HG03159 (cell line): ENCODE results near the gene KRTCAP3.
A peak's percentile ranks its signal among the peaks of the same experiment; 100 is the strongest.
"Not testable (repeated sequence)": the region's sequence is repeated elsewhere in the genome, so short reads cannot be mapped to it uniquely, and the experiment has no call there.

Source experiments
- ATAC-seq: cut with Tn5 transposase; IDR thresholded peaks from one replicate; pipeline ENCODE4 v1.9.1; 2021; ENCODE audit warnings: mild to moderate bottlenecking, moderate library complexity; ENCODE audit not compliant: unreplicated experiment

The KRTCAP3 gene

GRCh38 chr2:27441958-27442919, at the start of gene KRTCAP3:
TSS of gene KRTCAP3 (plus strand) at chr2:27442381. CDS start at chr2:27442413, 32 bp downstream.
- ATAC-seq, result no peak

DNA sequence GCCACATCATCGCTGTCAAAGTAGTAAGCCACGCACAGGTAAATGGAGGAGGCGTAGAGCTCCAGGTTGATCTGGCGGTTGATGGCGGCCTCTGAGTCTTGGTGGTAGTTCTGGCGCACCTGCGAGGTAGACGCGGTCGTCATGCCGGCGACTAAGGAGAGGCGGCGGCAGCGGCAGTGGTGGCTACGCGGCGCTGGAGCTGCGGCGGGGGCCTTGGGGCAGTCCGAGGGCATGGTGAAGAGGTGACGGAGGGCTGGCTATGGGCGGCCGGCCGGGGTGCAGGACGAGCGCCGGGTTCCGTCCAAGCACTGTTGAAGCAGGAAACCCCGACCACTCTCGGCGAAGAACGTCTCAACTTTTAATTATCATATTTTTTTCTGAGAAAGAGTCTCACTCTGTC, 49.0 kb upstream of the KRTCAP3 start:
- ATAC-seq, result no peak

GRCh38 chr2:27398962-27399361, 43.2 kb upstream of the KRTCAP3 start:
- no peak for ATAC-seq

GRCh38 chr2:27400348-27401135, 41.6 kb upstream of the KRTCAP3 start:
- ATAC-seq, result no peak

DNA sequence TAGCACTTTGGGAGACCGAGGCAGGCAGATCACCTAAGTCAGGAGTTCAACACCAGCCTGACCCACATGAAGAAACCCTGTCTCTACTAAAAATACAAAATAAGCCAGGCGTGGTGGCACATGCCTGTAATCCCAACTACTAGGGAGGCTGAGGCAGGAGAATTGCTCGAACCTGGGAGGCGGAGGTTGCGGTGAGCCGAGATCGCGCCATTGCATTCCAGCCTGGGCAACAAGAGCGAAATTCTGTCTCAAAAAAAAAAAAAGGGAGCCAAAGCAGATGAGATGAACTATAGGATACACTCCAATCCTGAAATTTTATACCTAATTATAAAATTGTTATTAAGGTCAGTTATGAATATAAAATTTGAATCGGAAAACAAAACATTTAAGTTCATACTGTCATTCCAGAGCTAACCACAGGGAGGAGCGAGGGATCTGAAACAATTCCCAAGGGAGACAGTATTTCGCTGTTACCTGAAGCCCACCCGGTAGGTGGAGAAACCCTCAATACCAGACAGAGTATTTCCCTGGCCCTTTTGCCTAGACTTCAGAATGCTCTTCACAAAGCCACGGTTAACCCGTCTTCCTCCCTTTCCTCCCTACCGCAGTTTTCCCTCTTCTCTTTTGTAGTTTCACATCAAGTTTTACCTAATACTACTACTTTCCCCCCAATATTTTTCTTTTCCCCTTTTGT, 34.2 kb upstream of the KRTCAP3 start:
- ATAC-seq, result no peak

DNA sequence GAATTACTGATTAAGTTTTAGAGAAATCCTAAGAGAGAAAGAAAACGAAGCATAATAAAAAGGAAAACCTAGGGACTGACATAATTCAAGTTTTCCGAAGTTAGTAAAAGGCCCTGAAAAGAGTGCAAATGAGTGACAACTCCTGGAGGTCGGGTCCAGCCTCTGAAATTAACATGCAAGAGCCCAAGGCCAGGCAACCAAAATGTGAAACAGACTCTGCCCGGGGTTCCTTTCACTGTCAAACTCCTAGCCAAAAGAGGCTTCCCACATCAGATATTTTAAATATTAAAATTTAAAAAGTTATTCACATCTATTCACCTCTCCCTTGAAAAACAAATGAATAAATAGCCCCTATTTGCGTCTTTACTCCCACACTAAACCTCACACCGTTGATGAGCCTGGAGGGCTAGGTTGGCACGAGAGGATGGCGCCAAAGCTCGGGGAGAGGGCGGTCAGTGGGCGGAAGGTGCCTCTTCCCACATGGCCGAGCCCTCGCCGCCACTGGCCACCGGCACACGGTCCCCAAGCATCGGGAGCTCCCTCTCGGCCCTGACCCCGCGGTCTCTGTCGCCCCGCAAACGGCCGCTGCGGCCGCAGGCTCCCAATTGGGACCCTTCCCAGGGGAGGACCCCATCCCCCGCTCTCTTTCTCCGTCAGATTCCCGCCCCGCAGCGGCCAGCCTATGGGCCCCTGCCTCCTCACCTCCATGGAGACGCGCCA, 33.4 kb upstream of the KRTCAP3 start:
- ATAC-seq, result peak; percentile 25

DNA sequence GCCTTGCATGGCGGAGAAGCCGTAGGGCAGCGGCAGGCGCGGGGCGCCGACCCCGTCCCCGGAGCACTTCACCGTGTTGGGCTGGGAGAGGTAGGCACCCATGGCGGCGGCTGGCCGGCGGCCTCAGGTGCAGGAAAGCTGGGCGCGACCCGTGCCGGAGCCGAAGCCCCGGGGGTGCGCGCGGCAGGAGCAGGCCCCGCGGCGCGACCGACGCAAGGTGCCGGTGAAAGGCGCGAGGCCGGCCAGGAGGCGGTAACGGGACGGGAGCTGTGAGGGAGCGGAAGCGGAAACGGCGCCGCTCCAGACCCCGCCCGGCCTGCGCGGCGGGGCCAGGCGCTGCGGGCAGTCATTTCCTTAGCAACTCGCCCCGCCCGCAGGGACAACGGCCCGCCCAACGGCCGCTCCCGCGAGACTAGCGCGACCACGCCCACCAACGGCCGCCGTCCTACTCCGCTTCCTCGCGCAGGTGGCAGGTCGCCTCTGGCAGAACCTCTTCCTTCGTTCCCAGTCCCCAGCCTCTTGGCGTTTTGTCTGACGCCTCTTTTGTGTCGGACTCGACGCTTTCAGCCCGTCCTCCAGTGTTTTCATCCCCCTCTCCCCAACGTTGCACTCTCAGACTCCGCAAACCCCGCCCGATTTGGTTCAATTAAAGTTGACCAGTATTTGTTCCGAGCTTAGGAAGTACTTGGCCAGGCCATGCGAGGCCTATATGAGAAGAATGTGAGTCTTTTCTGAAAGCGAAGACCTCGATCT, 32.7 kb upstream of the KRTCAP3 start, which contains the start of gene PPM1G:
Gene PPM1G (minus strand): TSS at position 271 of the 753 bp plus-strand sequence. CDS start 169 bp downstream, at position 102.
- ATAC-seq, result peak; percentile 95

GRCh38 chr2:27412419-27413152, 29.6 kb upstream of the KRTCAP3 start:
- ATAC-seq, result no peak

- no peak for ATAC-seq
These were observed 26.0 kb upstream of the KRTCAP3 start for GRCh38 chr2:27416151-27416550.

GRCh38 chr2:27420996-27421395, 21.2 kb upstream of the KRTCAP3 start:
- ATAC-seq, result no peak

DNA sequence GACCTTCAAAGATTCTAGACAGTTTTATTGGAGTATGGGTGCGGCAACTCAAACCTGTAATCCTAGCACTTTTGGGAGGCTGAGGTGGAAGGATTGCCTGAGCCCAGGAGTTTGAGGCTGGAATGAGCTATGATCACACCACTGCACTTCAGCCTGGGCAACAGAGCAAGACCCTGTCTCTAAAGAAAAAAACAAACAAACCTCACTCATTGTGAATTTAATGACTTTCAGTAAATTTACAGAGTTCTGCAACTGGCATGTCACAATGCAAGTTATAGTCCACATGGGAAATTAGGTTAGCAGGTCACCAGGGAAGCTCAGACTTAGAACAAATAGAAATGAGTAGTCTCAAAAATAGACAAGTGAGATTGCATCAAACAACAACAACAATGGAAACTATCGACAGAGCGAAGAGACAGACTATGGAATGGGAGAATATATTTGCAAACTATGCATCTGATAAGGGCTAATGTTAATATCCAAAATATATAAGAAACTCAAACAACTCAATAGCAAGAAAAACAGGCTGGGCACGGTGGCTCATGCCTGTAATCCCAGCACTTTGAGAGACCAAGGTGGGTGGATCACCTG, 20.4 kb upstream of the KRTCAP3 start:
- no peak for ATAC-seq

- no peak for ATAC-seq
These were observed 19.2 kb upstream of the KRTCAP3 start for GRCh38 chr2:27422958-27423357.

DNA sequence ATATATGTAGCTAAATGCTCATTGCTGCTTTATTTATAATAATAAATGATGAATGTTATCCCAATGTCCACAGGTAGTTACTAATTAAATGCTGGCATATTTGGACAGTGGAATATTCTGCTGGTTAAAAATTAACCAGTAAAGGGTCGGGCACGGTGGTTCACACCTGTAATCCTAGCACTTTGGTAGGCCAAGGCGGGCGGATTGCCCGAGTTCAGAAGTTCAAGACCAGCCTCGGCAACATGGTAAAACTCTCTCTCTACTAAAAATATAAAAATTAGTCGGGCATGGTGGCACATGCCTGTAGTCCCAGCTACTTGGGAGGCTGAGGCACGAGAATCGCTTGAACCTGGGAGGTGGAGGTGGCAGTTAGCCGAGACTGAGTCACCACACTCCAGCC, 17.1 kb upstream of the KRTCAP3 start:
- ATAC-seq, result not testable (repeated sequence)

- ATAC-seq, result no peak
These were observed 14.3 kb upstream of the KRTCAP3 start for GRCh38 chr2:27427863-27428212.

GRCh38 chr2:27428213-27428977, 13.8 kb upstream of the KRTCAP3 start, which contains the start of gene NRBP1:
TSS of gene NRBP1 (plus strand) at chr2:27428631. CDS start at chr2:27433274, 4,643 bp downstream.
- ATAC-seq, result peak; percentile 84

DNA sequence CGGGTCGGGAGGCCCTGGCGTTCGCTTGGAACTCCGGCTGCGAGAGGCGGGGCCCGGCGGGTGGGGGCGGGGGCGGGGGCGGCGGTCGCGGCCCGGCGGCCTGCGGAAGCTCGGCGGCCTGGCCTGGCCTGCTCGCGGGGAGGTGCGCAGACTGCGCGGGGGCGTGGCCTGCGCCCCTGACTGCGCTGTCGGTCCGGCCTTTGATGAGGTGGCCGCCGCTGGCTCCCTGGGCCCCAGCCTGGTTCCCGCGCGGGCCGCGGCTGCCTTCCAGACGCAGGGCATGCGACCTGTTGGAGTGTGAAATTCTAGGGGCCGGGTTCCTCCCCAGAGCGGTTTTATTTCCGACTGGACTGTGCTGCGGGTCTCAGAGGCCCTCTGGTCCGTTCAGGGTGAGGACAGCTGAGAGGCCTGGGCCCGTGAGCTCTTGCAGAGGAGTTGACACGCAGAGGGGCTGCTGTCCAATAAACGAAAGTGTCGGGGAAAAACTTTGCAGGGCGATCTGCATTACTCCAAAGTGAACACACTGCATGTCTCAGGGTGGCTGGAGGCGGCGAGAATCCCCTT, 13.1 kb upstream of the KRTCAP3 start:
- peak; percentile 71 for ATAC-seq

DNA sequence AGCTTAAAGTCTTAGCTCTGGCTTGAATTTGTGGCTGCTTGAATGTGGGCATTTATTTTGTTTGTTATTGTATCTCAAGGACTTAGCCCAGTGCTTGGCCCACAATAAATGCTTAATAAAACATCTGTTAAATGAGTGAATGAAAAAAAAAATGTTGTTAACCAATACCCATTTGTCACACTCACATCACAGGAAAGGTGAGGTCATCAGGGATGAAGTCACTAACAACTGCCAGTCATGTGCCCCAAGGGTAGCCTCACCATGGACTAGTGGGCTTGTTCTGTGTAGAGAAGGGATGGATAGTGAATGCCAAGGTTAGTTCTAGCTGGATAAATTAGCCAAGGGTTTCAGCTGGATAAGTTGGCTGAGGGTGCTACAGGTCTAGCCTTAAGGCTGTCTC, 10.8 kb upstream of the KRTCAP3 start:
- no peak for ATAC-seq
